Activated CD4-positive, alpha-beta T cell treated with anti-CD3 and anti-CD28 coated beads for 24 hours (primary cell): ENCODE data around the gene PCSK6.
A peak's percentile ranks its signal among the peaks of the same experiment; 100 is the strongest.

Experiments
- DNase-seq, 2 donors: peaks; one replicate each; pipeline ENCODE4 v3.0.0-alpha.2; 2020; ENCODE audit warnings: low read depth in 2 of 2

Gene PCSK6

DNA sequence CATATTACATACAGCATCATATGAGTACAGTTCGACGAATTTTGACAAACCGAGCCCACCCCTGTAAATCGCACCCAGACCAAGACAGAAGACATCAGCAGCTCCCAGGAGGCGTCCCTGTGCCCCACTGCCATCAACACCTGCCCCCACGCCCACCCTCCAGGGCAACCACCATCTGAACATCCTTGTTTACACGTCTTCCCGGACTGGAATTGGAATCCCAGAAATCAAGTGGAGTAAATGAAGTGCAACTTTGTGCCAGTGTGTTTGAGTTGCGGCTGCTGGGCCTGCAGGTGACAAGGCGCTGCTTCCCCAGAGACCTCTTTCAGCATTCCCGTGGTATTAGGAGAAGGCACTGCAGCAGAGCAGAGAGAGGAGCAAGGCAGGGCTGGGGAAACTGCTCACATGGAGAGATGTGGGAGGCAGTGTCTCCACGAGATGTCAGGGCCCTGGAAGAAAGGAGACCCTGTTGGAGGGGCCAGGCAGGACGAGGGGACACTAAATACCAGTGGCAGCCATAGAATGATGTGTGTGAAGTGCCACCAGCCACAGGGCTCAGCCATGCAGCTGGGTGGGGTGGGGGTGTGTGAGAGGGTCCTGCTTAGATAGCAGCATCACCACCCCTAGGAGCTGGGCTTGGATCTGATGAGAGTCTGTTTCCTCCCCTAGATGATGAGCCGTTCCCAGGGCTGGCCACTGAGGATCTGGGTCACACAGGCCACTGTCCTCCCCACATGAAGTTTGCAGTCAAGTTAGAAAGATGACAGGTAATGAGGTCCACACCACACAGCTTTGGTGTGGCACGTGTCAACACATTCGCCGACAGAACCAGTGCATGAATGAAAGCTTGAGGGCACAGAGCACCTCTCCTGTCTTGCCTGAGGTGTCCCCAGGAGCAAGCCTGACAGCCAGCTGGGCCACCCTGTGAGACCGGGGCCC is 33.4 kb upstream of the PCSK6 start:
- no peak for DNase-seq

DNA sequence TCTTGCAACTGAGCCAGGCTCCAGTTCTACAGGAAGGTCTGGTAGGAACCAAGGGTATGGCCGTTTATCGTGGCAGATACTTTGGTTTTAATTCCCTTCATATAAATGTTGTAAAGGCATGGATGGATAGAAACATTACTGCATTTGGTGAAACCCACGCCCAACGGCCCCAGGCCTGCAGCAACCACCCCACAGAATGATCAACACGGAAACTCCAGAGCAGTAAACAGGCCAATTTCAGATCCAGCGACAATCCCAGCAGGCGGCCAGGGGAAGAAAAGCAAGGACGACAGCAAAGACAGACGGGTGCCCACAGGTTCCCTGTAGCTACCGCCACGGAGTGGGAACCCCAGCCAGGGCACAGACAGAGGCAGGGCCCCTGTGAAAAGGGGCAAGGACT is 32.6 kb upstream of the PCSK6 start:
- DNase-seq: no peak

DNA sequence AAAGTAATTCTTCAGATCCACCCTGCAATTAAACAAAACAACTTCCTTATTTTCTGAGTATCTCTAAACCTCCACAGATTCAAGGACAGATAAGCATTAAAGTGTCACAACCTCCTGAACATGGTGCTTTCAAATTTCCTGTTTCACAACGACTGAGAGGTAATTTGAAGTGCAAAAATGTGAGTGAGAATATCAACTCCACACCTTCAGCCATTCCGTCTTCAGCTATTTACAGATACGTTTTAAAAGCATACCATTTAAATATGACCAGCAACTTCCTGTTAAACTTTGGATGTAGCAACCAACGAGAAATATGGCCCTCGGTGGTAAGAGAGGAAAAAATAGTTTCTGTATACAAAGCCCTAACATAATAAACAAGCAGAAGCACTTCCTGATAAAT is 32.1 kb upstream of the PCSK6 start:
- no peak for DNase-seq

DNA sequence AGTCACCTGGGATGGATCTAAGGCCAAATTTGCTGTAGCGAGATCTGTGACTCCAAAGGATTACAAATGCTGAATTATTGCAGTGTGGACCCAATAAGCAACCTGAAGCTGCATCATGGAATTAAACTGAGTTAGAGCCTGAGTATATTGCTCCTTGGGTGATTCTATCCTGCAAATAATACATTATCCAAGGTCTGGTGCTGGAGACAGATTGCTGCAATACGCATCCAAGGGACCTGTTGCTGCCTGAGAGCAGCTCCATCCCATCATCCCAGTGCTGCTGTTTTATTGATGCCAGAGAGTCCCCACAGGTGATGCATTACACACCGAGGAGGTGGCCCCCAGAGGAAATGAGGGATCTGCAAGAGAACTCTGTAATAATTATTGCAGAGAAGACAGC is 31.6 kb upstream of the PCSK6 start:
- DNase-seq: no peak

DNA sequence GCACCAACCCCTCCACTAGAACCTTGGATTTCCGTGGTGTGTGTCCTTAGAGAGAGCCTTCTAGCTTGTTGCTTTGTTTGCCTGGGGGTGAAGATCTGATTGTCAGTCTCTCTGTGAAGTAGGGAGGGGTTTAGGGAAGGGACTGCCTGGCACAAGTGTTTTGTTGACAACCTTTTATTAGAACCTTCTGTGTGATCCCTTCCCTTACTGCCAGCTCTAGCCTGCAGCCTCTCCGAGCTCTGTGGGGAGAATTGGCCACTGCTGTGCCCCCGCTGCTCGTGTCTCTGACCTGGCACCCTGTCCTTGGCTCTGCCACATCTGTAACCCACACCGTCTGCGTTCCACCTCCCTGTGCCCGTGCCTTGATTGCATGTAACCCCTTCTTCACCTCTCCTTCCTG is 30.9 kb upstream of the PCSK6 start:
- no peak for DNase-seq

DNA sequence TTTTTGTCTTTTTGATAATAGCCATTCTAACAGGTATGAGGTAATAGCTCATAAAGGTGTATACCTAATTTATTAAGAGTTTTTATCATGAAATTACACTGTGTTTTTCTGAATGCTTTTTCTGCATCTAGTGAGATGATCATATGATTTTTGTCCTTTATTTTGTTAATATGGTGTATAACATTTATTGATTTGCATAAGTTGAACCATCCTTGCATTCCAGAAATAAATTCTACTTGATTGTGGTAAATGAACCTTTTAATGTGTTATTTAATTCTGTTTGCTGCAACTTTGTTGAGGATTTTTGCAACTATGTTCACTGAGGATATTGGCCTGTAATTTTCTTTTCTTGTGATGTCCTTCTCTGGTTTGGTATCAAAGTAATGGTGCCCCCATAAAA is 28.0 kb upstream of the PCSK6 start:
- DNase-seq: no peak

DNA sequence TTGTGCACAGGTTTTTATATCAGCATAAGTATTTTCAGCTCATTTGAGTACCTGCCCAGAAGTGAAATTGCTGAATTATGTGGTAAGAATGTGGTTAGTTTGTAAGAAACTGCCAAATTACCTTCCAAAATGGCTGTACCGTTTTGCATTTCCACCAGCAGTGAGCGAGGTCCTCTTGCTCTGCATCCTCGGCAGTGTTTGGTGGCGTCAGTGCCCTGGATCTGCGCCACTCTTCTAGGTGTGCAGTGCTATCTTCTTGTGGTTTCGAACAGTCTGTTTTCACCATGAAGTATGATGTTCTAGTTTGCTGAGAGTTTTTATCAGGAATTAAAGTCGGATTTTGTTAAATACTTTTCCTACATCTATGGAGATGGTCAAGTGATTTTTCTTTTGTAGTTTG is 24.8 kb upstream of the PCSK6 start:
- DNase-seq: no peak

DNA sequence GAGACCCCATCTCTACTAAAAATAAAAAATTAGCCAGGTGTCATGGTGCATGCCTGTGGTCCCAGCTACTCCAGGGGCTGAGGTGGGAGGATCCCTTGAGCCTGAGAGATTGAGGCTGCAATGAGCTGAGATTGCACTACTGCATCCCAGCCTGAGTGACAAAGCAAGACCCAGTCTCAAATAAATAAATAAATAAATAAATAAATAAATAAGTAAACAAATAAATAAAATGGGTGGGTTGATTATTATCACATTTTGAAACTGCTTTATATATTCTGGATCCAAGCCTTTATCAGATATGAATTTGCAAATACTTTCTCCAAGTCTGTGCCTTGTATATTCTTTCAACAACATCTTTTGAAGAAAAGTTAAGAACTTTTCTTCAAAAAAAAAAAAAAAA is 22.2 kb upstream of the PCSK6 start:
- no peak for DNase-seq

DNA sequence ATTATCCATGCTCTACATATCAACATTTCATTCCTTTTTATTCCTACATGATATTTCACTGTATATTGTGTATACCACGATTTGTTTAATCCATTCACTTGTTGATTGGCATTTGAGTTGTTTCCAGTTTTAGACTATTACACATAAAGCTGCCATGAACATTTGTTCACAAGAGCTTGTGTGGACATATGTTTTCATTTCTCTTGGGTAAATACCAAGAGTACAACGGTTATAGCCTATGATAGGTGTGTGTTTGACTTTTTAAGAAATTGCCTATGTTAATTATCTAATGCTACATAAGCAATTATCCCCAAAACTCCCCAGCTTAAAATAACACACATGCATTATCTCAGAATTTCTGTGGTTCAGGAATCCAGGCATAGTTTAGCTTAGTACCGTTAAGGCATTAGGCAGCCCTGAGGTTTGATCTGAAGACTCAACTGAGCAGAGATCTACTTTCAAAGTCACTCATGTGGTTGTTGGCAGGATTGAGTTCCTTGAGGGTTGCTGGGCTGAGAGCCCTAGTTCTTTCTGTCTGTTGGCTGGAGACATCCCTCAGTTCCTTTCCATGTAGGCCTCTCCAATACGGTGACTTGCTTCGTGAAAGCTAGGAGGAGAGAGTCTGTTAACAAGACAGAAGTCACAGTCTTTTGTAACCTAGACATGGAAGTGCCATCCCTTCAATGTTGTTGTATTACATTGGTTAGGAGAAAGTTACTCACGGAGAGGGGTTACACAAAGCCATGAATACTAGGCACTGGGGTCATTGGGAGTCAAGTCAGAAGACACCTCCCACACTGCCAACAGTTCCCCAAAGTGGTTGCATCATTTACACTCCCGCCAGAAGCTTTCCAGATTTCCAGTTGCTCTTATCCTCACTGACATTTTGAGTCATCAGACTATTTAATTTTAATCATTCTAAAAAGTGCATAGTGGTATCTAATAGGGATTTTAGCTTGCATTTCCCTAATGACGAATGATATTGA is 21.0 kb upstream of the PCSK6 start:
- DNase-seq: no peak

DNA sequence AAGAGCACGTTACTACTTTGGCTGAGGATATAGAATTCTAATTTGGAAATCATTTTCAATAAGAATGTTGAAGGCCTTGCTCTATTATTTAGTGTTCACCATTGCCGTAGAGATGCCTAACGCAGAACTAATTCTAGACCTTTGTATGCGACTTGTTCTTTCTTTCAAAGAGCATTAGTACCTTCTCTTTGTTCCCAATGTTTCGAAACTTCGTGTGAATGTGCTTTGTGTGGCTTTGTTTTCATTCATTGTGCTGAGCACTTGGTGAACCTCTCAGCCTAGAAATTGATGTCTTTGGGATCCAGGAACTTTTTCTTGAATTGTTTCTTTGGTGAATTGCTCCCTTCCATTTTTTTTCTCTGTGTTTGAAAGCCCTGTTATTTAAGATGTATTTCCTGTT is 19.8 kb upstream of the PCSK6 start:
- DNase-seq: no peak

DNA sequence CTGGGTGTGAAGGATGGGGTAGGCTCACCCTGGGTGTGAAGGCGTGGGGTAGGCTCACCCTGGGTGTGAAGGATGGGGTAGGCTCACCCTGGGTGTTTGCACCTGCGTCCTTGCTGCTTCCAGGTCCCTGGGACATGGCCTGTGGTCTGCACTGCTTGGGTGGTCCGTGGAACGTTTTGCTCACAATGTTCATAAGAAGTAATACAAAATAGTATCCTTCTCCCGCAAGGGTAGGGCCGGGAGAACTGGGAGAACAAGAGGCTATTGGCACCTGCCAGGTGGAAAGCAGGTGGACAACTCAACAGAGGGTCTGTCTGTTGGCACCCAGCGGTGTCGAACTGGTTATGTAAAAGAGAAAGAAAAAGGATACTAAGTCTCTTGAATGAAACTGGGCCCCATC is 17.0 kb upstream of the PCSK6 start:
- no peak for DNase-seq

DNA sequence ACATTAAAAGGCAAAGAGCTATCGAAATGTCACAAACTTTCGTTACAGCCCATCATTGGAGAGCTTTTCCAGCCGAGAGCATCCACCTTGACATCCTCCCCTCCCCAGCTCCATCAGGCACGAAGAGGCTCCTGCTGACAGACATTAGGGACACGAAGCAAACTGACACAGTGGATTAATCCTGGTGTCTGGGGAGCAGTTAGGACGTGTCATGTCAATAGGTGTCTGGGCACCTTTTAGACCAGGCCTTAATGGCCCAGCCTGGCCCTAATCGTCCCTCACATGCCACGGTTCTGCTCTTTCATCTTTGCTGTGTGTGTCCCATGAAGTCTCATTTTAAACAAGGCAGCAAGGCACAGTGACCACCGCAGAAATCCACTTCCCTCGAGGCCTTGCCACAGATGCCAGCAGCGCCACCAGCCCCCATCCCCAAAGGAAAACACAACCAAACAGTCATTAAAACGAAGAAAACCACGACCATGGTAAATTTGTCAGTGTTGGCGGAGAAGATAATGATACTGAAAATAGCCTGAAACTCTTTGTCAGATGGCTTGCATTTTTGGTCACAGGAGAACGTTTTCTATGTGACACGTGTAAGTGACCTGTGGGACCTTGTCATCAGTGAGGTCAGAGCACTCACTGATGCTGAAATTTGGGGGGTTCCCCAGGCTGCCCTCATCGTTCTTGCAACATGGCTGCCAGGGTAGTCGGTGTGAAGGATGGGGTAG is 16.3 kb upstream of the PCSK6 start:
- DNase-seq: no peak

DNA sequence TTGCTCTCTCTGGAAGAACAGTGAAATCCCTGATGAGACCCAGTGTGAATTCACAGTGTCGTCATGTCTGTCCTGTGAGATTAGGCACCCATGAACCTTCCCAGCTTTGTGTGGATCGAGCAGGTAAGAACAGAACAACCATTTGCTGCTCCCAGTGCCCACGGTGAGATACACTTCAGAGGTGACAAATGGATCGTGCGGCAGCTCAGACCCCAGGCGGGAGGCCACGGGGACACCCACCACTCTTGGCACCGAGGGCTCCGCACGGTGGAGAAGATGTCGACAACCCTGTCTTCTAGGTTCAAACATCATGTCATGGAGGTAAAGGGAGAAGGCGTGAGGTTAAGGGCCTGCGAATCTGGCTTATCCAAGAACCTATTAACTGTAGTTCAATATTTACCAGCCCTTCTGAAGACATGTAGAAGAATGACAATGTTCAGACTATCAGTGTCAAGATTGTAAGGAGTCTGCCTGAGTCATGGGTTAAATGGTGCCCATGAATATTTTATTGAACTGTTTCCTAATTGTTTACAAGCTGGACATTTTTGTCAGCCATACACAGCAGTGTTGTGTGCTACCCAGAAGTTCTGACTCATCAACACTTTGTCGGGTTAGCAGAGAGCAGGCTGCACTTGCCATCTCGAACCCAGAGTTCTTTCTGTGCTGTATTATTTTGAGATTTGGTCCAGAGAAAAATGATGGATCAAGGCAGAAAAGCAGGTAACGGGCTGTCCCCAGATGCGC is 15.5 kb upstream of the PCSK6 start:
- no peak for DNase-seq

DNA sequence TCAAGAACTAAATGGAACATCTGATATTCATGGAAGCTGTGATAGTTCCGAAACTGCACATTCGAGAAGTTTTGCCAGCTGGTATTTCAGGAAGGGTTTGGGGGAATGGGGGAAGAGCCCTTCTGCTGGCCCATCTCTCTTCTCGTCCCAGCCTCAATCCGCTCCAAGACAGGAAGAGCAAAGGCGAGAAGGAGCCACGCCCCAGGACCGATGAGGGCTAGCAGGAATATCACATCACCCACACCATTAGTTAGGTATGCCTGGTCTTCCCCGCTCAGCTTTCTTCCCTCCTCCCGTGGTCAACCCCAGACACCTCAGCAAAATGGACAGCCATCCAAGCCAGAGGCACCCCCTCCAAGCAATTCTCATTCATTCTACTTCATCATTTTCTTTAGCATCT is 14.9 kb upstream of the PCSK6 start:
- no peak for DNase-seq

DNA sequence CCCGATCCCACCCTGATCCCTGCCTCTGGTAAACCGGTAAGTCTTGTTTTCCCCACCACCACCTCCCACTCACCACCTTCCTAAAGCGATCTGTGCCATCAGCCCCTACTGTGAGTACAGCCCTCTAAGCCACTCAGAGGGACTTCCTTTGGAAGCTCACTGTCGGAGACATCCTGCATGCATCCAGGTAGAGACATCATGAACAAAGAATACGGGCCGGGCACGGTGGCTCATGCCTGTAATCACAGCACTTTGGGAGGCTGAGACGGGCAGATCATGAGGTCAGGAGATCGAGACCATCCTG is 13.7 kb upstream of the PCSK6 start:
- DNase-seq: no peak

DNA sequence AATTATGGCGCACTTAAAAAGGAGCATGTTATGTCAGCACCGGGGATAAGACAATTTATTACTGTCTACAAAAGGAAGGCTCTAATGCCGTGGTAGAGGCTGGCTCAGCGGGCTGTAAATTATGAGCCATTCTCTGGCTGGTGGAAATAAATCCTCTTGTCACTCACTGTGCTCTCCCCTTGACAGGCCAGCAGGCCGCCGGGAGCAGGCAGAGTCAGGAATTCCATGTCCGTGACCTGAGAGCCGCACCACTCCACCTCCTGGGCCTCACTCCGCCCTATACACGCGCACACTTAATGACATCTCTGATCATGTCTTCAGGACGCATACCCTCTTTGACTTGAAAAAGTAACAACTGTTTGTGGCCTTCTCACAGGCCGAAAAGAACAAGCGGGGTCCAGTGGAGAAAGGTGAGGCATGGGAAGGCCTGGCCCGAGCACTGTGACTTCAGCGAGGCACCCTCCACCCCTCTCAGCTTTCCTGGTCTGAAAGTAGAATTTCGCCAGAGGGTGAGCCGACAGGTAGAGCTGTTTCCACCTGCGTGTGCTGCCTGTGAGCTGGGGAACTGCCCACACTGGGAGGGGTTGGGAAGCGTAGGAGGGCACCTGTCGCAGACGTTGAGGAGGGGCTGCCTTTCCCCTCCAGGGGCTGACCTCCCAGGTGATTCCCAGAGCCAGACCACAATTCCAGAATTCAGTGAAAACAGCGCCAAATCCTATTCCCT is 13.2 kb upstream of the PCSK6 start:
- DNase-seq: no peak

DNA sequence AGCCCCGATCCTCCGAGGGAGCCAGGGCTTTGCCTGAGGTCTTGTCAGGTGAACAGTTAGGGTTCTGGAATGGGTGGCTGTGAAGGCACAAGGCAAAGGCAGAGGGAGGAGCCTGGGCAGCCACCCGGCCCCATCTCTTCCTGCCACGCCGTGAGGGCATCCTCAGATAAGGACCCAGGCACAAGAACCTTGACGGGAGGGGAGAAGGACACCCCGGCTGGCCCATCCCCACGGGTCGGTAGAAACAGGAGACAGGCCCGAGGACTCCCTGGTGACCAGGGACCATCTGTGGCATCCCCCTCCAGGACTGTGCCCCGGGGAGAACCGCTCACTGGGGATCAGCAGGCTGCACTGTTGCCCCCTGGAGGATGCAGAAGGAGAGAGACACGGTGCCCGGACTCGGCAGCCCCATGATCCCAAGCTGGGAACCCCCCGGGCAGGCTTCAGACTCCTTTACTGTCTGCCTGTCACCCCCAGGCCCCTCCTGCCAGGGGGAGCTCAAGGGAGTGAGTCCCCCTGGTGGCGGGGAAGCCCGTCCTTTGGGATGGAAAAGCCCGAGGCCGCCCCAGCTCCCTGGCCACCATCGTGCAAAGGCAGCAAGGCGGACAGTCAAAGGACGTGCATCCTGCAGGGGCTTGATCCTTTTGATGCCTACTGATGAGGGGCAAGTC is 12.3 kb upstream of the PCSK6 start:
- DNase-seq: peak; percentile 18 to 23

DNA sequence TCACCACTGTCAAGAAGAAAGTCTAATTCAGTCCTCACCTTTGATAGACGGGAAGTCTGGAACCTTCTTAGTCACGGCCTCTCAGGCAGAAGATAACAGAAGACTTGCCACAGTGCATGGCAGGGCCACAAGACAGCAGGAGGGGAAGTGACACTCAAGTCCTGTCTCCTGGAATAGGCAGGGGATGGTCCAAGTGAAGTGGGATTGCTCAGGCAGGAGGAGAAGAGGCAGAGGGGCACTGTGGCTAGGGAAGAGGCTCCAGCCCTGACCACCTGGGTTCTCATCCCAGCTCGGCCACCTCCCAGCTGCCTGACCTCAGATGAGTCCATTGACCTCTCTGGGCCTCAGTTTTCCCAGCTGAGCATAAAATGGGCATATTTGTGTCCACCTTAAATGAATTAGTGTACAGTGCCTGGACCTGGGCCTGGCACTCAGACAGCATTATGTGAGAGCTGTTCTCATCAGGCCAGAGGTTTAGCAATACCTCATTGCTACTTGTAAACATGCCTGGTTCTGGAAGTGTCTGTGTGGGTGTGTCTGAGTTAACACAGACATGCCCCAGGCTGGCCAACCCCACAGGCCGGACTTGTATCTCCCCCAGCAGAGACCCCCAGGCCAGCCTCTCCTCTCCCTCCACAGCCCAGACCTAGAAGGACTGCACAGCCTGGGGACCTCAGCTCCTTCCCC is 11.5 kb upstream of the PCSK6 start:
- DNase-seq: no peak

DNA sequence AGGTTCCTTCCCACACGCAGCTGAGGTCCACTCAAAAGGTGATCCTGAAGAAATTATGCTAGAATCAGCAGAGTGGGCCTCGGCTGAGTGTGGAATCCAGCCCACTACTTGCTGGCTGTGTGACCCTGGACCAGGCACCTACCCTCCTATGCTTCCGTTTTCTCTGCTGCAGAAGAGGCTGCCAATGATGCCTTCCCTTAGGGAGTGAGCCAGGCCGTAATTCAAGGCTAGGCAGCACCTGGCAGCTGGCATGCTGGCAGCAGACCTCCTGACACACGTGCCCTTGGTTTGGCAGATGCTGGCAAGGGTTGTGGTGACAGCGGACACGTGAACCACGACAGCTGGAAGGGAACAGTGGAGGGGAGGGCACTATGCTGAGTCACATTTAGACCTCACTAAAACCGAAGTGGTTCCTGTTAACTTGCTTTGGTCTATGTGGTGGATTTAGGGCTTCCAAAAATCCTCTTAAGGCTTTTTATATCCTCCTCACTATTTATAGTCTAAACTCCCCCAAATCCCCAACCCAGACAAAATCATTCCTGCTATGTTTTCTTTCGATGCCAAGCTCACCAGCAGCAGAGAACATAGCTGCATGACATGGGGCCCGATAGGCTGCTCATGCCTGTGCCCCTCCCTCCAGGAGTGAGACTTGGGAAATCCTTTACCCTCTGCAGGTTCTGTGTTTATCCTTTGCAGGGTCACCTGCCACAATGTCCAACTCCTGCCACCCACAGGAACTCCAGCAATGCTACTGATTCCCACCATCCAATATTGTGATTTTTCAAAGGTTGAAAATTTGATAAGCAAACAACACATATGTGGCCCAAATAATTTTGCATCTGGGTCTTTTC is 10.6 kb upstream of the PCSK6 start:
- no peak for DNase-seq
